ENCODE data around the gene MORC3.

- TF ChIP-seq, protein P1, sequence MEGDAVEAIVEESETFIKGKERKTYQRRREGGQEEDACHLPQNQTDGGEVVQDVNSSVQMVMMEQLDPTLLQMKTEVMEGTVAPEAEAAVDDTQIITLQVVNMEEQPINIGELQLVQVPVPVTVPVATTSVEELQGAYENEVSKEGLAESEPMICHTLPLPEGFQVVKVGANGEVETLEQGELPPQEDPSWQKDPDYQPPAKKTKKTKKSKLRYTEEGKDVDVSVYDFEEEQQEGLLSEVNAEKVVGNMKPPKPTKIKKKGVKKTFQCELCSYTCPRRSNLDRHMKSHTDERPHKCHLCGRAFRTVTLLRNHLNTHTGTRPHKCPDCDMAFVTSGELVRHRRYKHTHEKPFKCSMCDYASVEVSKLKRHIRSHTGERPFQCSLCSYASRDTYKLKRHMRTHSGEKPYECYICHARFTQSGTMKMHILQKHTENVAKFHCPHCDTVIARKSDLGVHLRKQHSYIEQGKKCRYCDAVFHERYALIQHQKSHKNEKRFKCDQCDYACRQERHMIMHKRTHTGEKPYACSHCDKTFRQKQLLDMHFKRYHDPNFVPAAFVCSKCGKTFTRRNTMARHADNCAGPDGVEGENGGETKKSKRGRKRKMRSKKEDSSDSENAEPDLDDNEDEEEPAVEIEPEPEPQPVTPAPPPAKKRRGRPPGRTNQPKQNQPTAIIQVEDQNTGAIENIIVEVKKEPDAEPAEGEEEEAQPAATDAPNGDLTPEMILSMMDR (conservative IDR thresholded peaks at IDR 0.05 in 1 of 2, IDR thresholded peaks at IDR 0.05 in 1 of 2; ENCODE audit: low read depth in 1 of 2, low read length in 2 of 2), result no peak
- no peak for TF ChIP-seq EZH2 (IDR thresholded peaks at IDR 0.05; ENCODE audit: low read length, missing control alignments)
Observed at GRCh38 chr21:36381841-36382589, 62.0 kb downstream of the MORC3 start.
